GM12865 (cell line): ENCODE results near the gene AURKAIP1.
"Not testable (repeated sequence)": the region's sequence is repeated elsewhere in the genome, so short reads cannot be mapped to it uniquely, and the experiment has no call there.

Source experiments
- DNase-seq: peaks from one replicate; pipeline ENCODE4 v3.0.0; 2010; ENCODE audit warnings: low read depth
- H3K4me3 ChIP-seq: 2 replicates; pipeline ENCODE4 v1.5.1; 2011; ENCODE audit warnings: mild to moderate bottlenecking, low read depth, low read length, control low read depth
- TF ChIP-seq, protein P1 (sequence below): IDR thresholded peaks from 2 replicates; pipeline ENCODE4 v1.5.1; 2011; ENCODE audit warnings: low read length, control low read depth, low read depth, inconsistent platforms; ENCODE audit not compliant: insufficient read depth; ENCODE audit errors: missing control alignments

The AURKAIP1 gene

DNA sequence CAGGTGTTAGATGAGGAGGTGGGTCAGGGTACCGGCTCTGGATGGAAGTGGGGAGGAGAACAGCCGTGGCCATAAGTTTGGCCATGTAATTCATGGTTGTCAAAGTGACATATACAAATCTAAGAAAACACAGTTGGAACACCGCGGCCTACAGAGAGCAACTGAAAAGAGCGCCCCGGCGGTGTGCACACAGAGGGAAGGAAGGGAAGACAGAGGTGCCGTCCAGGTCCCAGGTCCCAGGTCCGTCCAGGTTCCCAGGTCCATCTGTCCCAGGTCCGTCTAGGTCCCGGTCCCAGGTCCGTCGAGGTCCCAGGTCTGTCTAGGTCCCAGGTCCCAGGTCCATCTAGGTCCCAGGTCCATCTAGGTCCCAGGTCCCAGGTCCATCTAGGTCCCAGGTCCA lies 36.6 kb upstream of the AURKAIP1 start:
- no peak for DNase-seq
- TF ChIP-seq, protein P1, sequence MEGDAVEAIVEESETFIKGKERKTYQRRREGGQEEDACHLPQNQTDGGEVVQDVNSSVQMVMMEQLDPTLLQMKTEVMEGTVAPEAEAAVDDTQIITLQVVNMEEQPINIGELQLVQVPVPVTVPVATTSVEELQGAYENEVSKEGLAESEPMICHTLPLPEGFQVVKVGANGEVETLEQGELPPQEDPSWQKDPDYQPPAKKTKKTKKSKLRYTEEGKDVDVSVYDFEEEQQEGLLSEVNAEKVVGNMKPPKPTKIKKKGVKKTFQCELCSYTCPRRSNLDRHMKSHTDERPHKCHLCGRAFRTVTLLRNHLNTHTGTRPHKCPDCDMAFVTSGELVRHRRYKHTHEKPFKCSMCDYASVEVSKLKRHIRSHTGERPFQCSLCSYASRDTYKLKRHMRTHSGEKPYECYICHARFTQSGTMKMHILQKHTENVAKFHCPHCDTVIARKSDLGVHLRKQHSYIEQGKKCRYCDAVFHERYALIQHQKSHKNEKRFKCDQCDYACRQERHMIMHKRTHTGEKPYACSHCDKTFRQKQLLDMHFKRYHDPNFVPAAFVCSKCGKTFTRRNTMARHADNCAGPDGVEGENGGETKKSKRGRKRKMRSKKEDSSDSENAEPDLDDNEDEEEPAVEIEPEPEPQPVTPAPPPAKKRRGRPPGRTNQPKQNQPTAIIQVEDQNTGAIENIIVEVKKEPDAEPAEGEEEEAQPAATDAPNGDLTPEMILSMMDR = no peak

DNA sequence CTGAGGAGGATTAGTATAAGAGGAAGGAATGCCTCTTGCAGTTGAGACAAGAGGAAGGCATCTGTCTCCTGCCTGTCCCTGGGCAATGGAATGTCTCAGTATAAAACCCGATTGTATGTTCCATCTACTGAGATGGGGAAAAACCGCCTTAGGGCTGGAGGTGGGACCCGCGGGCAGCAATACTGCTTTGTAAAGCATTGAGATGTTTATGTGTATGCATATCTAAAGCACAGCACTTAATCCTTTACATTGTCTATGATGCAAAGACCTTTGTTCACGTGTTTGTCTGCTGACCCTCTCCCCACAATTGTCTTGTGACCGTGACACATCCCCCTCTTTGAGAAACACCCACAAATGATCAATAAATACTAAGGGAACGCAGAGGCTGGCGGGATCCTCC lies 35.2 kb upstream of the AURKAIP1 start:
- DNase-seq, H3K4me3 ChIP-seq: not testable (repeated sequence)

More for the DNA sequence above, 36.6 kb upstream of the AURKAIP1 start:
- no peak overlapping the region for H3K4me3 ChIP-seq

DNA sequence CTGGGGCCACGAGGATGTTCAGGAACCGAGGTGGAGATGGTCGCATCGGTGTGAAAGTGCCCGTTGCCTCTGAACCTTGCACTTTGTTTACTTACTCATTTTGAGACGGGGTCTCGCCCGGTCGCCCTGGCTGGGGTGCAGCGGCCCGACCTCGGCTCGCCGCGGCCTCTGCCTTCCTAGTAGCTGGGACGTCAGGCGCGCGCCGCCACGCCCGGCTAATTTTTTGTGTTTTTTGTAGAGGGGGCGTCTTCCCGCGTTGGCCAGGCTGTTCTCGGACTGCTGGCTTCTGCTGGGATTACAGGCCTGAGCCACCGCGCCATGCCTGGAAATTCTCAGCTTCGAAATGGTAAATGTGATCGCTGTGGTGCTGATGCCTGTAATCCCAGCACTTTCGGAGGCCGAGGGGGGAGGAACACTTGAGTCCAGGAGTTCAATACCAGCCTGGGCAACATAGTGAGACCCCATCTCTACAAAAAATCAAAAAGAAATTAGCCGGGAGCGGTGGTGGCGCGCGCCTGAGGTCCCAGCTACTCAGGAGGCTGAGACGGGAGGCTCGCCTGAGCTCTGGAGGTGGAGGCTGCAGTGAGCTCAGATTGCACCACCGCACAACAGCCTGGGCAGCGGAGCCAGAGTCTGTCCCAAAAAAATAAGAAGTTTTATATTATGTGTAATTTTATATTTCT lies 32.8 kb upstream of the AURKAIP1 start:
- DNase-seq = peak; percentile 63

DNA sequence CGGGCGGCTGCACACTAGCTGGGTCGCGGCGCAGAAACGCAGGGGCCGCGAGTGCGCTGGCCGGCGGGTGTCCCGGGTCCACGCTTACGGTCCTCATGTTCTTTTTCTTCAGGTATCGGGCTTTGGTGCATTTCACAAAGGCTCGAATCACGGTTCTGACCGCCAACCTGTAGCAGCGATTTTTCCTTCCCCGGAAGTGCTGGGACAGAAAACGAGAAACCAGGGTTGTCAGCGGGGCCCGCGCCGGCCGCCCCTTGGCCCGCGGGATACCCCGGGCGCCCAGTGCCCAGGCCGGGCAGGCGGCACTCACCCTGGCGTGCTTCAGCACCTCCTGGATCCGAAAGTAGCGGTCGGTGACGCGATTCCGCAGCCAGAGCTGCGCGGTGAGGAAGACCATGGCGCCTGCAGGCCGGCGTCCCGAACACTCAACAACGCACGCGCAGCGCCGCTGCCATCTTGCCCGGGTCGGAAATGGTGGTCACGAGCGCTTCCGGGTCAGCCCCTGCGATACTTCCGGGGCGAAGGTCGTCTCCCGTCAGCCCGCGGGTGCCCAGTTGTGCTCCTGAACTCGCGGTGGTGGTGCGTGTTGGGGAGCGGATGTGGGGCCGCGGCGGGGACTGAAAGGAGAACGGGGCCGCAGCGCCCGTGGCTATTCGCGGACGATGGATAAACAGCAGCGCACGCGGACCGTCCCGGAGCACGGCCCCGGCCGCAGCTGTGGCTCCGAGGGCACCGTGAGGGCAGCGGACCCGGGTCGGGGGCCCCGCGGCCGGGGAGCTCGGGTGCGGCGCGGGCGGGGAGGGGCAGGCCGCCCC lies 32.0 kb upstream of the AURKAIP1 start, which contains the start of gene MRPL20:
TSS of gene MRPL20 (minus strand) at position 473 of the 815 bp plus-strand sequence. CDS start at position 397, 76 bp downstream.
- H3K4me3 ChIP-seq = peak within 1 kb of the TSS; percentile 78
- TF ChIP-seq, protein P1 = no peak
- peak; percentile 97 for DNase-seq

More for the DNA sequence above, 32.8 kb upstream of the AURKAIP1 start:
- peak overlapping the region; percentile 78 for H3K4me3 ChIP-seq
- TF ChIP-seq, protein P1 = no peak

DNA sequence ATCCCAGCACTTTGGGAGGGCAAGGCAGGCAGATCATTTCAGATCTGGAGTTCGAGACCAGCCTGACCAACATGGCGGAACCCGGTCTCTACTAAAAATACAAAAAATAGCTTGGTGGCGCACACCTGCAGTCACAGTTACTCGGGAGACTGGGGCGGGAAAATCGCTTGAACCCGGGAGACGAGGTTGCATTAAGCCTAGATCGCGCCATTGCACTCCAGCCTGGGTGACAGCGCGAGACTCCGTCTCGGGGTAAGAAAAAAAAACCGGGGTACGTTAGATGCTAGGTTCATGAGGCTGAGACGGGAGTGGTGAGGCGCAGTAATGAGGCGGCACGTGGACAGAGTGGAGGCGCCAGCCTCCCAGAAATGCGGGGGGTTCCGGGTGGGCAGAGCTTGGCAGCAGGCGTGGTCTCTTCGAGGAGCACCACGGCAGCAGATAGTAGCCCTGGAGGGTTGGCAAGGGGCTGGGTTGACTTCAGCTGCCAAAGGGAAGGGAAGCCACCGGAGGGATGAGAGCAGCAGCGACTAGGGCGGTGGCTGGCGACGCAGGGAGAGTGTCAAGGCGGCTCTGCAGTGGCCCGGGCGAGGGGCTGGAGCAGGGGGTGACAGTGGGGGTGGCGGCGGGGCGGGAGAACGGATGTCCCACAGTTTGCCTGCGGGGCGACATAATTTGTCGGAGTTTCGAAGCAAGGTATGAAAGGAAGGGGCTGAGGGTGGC lies 31.3 kb upstream of the AURKAIP1 start:
- TF ChIP-seq, protein P1 = no peak
- H3K4me3 ChIP-seq = peak overlapping the region; percentile 78
- peak; percentile 44 for DNase-seq

DNA sequence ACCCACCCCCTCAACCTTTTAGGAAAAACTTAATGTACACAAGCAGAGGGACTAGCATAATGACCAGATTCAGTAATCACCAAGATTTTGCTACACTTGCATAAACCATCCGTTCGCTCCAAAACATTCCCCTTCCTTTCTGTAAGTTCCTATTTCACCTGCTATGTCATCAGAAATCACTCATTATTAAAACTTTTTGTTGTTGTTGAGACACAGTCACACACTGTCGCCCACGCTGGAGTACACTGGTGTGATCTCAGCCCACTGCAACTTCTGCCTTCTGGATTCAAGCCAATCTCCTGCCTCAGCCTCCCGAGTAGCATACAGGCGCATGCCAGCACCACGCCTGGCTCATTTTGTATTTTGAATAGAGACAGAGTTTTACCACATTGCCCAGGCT lies 28.6 kb upstream of the AURKAIP1 start:
- TF ChIP-seq, protein P1 = no peak
- DNase-seq = no peak
- H3K4me3 ChIP-seq = no peak overlapping the region

DNA sequence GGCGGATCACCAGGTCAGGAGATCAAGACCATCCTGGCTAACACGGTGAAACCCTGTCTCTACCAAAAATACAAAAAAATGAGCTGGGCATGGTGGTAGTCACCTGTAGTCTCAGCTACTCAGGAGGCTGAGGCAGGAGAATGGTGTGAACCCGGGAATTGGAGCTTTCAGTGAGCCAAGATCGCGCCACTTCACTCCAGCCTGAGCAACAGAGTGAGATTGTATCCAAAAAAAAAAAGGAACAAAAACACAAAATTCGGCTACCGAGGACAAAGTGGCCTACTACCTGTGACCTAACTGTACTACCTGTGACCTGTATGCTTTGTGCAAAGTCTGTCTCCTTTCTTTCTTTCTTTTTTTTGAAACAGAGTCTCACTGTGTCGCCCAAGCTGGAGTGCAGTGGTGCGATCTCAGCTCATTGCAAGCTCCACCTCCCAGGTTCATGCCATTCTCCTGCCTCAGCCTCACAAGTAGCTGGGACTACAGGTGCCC lies 27.9 kb upstream of the AURKAIP1 start:
- DNase-seq, H3K4me3 ChIP-seq: not testable (repeated sequence)
